CD4-positive, alpha-beta T cell treated with Interferon alpha-2 for 1 hour (primary cell): ENCODE measurements around the gene TMEM40.
"Not testable (repeated sequence)": the region's sequence is repeated elsewhere in the genome, so short reads cannot be mapped to it uniquely, and the experiment has no call there.

Experiments used
- DNase-seq, 2 donors: peaks; one replicate each; pipeline ENCODE4 v3.0.0-alpha.2; 2020 to 2022

The TMEM40 gene

GRCh38 chr3:12709334-12709733 is 49.7 kb downstream of the TMEM40 start:
- DNase-seq = no peak

GRCh38 chr3:12708584-12709192 is 50.4 kb downstream of the TMEM40 start:
- DNase-seq = no peak

DNA sequence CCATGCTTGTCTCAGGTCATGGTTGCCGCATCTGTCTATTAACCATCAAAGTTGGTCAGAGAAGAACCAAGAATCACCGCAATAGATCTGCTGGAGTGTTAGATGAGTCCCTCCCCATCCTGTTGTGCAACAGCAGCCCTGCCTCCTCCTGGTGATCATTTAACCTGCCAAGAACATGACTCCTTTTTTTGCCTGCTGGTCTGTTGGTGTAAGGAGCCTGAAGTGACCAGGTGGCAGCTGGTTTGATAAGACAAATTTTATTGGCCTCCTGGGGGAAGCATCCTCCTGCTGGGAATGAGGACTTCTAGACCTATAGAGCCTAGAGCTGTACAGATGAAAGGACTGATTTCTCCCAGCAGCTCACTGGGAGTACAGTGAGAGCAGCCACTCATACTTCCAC is 51.6 kb downstream of the TMEM40 start:
- DNase-seq = no peak

DNA sequence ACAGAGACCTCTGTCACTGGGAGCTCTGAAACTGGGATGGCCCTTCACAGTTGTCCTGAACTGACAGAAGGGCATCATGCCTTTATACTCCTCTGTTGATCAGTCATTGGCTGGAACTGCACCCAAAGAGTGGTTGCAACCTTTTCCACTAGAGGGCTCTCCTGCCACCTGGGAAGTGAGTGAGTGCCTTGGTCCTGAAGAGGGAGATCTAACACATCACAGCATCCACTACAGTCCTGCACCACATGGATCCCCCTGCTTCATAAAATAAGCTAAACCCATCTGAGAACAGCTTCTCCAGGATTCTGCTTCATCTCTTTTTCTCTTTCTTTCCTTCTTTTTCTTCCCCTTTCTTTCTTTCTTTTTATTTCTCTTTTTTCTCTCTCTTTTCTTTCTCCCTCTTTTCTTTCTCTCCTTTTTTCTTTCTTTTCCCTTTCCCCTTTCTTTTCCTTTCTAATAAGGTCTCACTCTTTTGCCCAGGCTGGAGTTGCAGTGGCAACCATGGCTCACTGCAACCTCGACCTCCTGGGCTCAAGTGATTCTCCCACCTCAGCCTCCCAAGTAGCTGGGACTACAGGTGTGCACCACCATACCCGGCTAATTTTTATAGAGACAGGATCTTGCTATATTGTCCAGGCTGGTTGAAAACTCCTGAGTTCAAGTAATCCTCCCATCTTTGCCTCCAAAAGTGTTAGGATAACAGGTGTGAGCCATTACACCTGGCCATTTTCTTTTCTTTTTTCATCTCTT is 52.4 kb downstream of the TMEM40 start:
- peak; percentile 68 to 72 for DNase-seq

- DNase-seq = no peak
Observed at GRCh38 chr3:12705981-12706380, 53.1 kb downstream of the TMEM40 start.

GRCh38 chr3:12705374-12705926 is 53.6 kb downstream of the TMEM40 start:
- no peak for DNase-seq

DNA sequence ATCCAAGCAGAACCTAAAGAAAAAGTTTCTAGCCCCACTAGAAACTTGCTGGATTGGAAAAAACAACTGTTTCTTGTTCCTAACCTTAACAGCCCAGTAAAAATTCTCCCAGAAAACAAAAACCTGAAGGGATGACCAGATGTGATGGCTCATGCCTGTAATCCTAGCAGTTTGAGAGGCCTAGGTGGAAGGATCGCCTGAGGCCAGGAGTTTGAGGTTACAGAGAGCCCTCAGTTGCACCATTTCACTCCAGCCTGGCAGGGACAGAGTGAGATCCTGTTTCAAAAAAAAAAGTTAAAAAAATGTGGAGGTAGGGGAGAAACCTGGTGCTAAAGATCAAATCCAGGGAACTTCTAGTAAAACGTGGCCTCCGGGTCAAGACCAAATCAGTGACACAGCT is 56.6 kb downstream of the TMEM40 start:
- DNase-seq = no peak

- not testable (repeated sequence) for DNase-seq
Observed at GRCh38 chr3:12701601-12702000, 57.5 kb downstream of the TMEM40 start.

DNA sequence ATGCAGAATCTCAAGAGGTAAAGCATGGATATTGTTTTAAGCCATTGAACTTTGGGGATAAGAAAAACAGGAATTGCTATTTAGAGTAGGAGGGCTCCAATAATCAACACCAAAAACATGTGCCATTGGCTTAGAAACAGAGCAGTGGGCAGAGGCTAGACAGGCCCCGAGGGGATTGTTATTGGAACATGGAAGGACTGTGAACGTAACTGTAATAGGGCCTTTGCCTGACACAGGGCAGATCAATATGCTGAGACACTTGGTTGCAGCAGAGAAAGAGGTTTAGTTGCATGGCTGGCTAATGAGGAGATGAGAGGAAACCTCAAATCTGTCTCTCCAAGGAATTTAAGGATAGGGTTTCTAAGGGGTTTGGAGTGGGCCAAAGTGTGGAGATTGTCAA is 58.3 kb downstream of the TMEM40 start:
- DNase-seq = no peak

DNA sequence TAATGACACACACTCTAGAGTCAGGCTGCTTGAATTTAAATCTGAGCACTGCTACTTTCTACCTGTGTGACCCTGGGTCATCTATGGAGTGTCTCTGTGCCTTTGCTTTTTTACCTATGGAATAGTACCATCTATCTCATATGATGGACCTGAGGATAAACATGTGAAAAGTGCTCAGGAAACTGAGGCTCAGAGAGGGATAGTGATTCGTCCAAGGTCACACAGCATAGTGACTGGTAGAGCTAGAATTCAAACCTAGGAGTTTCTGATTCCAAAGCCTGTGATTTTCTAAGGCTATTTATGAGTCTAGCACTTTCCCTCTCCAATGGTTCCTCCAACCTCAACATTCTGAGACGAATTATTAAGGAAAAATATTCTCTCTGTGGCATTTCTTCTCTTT is 63.1 kb downstream of the TMEM40 start:
- DNase-seq = no peak

DNA sequence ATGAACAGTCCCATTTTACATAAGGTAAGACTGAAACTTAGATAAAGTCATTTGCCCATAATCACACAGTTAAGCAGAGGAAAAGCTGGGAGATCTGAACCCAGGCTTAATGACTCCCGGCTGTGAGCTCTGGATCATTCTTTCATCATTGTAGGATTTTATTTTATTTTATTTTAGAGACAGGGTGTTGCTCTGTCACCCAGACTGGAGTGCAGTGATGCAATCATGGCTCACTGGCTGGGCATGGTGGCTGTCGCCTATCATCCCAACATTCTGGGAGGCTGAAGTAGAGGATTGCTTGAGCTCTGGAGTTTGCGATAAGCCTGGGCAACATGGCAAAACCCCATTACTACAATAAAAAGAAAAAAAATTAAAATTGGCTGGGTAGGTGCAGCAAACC is 63.9 kb downstream of the TMEM40 start:
- DNase-seq = no peak

DNA sequence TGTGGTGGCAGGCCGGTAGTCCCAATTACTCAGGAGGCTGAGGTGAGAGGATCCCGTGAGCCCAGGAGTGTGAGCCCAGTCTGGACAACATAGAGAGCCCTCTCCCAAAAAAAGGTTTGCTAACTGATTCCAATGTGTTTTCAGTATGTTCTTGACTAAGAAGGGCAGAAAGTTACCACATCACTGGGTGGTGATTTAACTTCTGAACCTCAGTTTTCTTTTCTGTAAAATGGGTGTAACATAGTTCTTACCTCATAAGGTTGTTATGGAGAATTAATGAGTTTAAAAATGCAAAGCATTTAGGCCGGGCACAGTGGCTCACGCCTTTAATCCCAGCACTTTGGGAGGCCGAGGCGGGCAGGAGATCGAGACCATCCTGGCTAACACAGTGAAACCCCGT is 66.6 kb downstream of the TMEM40 start:
- DNase-seq = no peak

DNA sequence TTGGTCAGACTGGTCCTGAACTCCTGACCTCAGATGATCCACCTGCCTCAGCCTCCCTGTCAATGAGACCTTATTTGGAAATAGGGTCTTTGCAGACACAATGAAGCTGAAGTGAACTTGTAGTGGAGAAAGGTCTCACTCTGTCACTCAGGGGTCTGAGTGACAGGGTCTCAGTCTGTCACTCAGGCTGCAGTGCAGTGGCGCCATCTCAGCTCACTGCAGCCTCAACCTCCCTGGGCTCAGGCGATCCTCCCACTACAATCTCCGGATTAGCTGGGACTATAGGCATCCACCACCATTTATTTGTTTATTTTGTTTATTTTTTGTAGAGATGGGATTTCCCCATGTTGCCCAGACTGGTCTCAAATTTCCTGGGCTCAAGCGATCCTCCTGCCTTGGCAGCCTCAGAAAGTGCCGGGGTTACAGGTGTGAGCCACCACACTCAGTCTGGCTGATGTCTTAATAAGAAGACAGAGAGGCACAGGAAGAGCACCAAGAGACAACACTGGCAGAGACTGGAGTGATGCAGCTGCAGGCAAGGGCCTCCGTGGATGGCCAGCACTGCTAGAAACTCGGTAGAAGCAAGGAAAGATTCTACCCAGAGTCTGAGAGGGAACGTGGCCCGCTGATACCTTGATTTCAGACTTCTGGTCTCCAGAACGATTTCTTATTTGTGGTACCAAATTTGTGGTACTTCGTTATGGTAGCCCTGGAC is 68.9 kb downstream of the TMEM40 start:
- DNase-seq = no peak

- no peak for DNase-seq
Observed at GRCh38 chr3:12687948-12688347, 71.1 kb downstream of the TMEM40 start.

- DNase-seq = no peak
Observed at GRCh38 chr3:12686096-12686495, 73.0 kb downstream of the TMEM40 start.
